Stomach (tissue), 4 donors: ENCODE data around the gene GNAO1.

Source experiments
- EP300 ChIP-seq: sonication (generic); formaldehyde crosslinking; IDR thresholded peaks from one replicate; pipeline ENCODE4 v1.6.1; 2017; ENCODE audit warnings: antibody characterized with exemption
- POLR2A ChIP-seq, 4 donors: fragments of 450-650 bp; IDR thresholded peaks; one replicate each; pipeline ENCODE4 v1.6.1; 2016; ENCODE audit warnings: antibody characterized with exemption in 4 of 4, control low read depth in 2 of 4, mild to moderate bottlenecking in 1 of 4, moderate library complexity in 1 of 4
- POLR2AphosphoS5 ChIP-seq, 3 donors: sonication (generic); formaldehyde crosslinking; IDR thresholded peaks; one replicate each; pipeline ENCODE4 v1.6.1; 2016; ENCODE audit warnings: antibody characterized with exemption in 3 of 3
- TF ChIP-seq, protein P1 (sequence below), 7 experiments: fragments of 450-650 bp in 4 of 7; fragments of 200-600 bp in 3 of 7; sonication (generic) in 3 of 7; IDR thresholded peaks; one replicate each; pipeline ENCODE4 v1.5.1; 2016 to 2019; ENCODE audit warnings: antibody characterized with exemption in 7 of 7, control low read depth in 2 of 7, mild to moderate bottlenecking in 1 of 7

DNA sequence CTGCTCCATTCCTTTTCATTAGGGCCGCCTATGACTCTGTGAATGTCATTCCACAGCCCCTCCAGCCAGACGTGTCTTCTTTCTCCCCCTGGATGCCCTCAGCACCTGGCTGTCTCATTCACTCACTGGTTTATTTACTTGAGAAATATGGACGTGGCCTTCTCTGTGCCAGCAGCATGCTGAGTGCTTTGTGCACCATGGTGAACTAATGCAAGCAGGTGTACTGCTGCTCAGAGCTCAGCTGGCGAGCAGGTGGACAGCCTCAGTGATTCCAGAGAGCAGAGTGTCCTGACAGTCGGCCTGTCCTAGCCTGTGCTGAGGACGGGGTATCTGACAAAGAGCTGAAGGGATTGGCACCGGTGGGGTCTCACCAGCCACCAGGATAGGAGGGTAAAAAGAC, 96.7 kb downstream of the GNAO1 start:
- no peak for TF ChIP-seq POLR2AphosphoS5 (IDR thresholded peaks at IDR 0.05)
- TF ChIP-seq POLR2A (IDR thresholded peaks at IDR 0.05), result no peak
- TF ChIP-seq, protein P1, sequence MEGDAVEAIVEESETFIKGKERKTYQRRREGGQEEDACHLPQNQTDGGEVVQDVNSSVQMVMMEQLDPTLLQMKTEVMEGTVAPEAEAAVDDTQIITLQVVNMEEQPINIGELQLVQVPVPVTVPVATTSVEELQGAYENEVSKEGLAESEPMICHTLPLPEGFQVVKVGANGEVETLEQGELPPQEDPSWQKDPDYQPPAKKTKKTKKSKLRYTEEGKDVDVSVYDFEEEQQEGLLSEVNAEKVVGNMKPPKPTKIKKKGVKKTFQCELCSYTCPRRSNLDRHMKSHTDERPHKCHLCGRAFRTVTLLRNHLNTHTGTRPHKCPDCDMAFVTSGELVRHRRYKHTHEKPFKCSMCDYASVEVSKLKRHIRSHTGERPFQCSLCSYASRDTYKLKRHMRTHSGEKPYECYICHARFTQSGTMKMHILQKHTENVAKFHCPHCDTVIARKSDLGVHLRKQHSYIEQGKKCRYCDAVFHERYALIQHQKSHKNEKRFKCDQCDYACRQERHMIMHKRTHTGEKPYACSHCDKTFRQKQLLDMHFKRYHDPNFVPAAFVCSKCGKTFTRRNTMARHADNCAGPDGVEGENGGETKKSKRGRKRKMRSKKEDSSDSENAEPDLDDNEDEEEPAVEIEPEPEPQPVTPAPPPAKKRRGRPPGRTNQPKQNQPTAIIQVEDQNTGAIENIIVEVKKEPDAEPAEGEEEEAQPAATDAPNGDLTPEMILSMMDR (IDR thresholded peaks at IDR 0.05), result no peak
- no peak for TF ChIP-seq EP300
